NK-92 (cell line): ENCODE data around the gene RBP5.
"Not testable (repeated sequence)": the region's sequence is repeated elsewhere in the genome, so short reads cannot be mapped to it uniquely, and the experiment has no call there.

ENCODE experiments used
- DNase-seq: peaks from one replicate; lab custom pipeline; 2025; ENCODE audit not compliant: unreplicated experiment; lab: John Stamatoyannopoulos, UW

RBP5 gene

GRCh38 chr12:7123806-7124522 lies 4.7 kb downstream of the RBP5 start:
- no peak for DNase-seq

- no peak for DNase-seq
Observed at GRCh38 chr12:7122811-7123769, 5.6 kb downstream of the RBP5 start.

GRCh38 chr12:7121324-7121723 lies 7.4 kb downstream of the RBP5 start:
- no peak for DNase-seq

- DNase-seq, result no peak
Observed at GRCh38 chr12:7120166-7120565, 8.5 kb downstream of the RBP5 start.

GRCh38 chr12:7118881-7119280 lies 9.8 kb downstream of the RBP5 start:
- no peak for DNase-seq

GRCh38 chr12:7117670-7118069 lies 11.0 kb downstream of the RBP5 start:
- DNase-seq, result no peak

GRCh38 chr12:7116916-7117315 lies 11.8 kb downstream of the RBP5 start:
- DNase-seq, result no peak

GRCh38 chr12:7116196-7116595 lies 12.5 kb downstream of the RBP5 start:
- no peak for DNase-seq

- DNase-seq, result no peak
Observed at GRCh38 chr12:7114851-7115250, 13.8 kb downstream of the RBP5 start.

- no peak for DNase-seq
Observed at GRCh38 chr12:7114008-7114407, 14.7 kb downstream of the RBP5 start.

- DNase-seq, result no peak
Observed at GRCh38 chr12:7113389-7113871, 15.3 kb downstream of the RBP5 start.

- no peak for DNase-seq
Observed at GRCh38 chr12:7112041-7112440, 16.6 kb downstream of the RBP5 start.

- DNase-seq, result no peak
Observed at GRCh38 chr12:7110661-7111060, 18.0 kb downstream of the RBP5 start.

- DNase-seq, result no peak
Observed at GRCh38 chr12:7109572-7109920, 19.1 kb downstream of the RBP5 start.

GRCh38 chr12:7108796-7109571 lies 19.7 kb downstream of the RBP5 start, which contains the start of gene C1RL:
C1RL (minus strand) TSS chr12:7109214; CDS start chr12:7109180, 34 bp downstream.
- DNase-seq, result no peak

GRCh38 chr12:7108003-7108795 lies 20.5 kb downstream of the RBP5 start:
- DNase-seq, result no peak

- DNase-seq, result no peak
Observed at GRCh38 chr12:7107636-7108002, 21.1 kb downstream of the RBP5 start.

- not testable (repeated sequence) for DNase-seq
Observed at GRCh38 chr12:7107181-7107580, 21.5 kb downstream of the RBP5 start.

GRCh38 chr12:7106082-7106481 lies 22.6 kb downstream of the RBP5 start:
- no peak for DNase-seq

GRCh38 chr12:7103837-7104584 lies 24.7 kb downstream of the RBP5 start:
- no peak for DNase-seq
